PC-3 (cell line): ENCODE data around the gene TOM1L2.

Experiments used
- EZH2 ChIP-seq: fragments of 300-600 bp; sonication (generic); IDR thresholded peaks from one replicate; pipeline ENCODE4 v1.6.1; 2017; ENCODE audit warnings: antibody characterized with exemption, mild to moderate bottlenecking, low read length; ENCODE audit not compliant: unreplicated experiment
- EZH2phosphoT487 ChIP-seq: fragments of 300-600 bp; sonication (generic); IDR thresholded peaks from 2 replicates; pipeline ENCODE4 v1.6.1; 2018; ENCODE audit warnings: mild to moderate bottlenecking, antibody characterized with exemption, low read length, borderline replicate concordance
- TF ChIP-seq, protein P1 (sequence below): fragments of 300-600 bp; sonication (generic); conservative IDR thresholded peaks from 2 replicates; pipeline ENCODE4 v1.5.1; 2017; ENCODE audit warnings: antibody characterized with exemption, low read depth, mild to moderate bottlenecking, low read length

DNA sequence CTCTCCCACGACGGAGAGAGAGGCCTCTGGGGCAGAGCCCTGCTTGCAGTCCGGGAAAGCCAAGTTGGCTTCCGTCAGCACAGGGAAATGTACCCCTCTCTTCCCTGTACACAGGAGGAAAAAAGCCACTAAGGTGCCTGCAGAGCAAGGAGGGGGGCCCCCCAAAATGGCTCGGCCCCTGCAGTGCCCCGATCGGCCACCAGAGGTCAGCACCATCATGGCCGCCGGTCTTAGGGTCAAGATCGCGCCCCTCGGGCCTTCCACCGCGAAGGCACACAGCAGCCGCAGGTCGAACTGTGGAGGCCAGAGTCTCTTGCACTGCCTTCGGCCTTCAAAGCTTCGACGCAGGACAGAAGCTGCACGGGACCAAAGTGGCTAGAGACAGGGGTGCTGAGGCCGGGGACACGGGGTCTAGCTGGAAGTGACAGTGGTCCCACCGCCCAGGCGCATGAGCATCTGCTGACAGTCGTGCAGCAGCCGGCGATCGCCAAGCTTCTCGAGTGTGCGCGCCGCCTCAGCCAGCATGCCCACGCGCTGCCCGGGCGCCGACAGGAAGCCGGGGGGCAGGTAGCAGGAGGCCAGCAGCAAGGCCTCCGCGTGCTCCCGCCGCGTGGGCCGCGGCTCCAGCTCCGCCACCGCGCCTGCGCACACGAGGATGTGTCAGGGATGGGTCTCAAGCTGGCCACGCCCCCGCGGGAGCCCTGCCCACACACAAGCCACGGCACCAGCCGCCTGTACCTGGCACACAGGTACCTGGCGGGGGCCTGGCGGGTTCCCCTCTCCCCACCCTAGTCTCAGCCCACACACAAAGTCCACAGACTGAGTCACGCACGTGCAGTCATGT lies 159.8 kb downstream of the TOM1L2 start:
- TF ChIP-seq, protein P1, sequence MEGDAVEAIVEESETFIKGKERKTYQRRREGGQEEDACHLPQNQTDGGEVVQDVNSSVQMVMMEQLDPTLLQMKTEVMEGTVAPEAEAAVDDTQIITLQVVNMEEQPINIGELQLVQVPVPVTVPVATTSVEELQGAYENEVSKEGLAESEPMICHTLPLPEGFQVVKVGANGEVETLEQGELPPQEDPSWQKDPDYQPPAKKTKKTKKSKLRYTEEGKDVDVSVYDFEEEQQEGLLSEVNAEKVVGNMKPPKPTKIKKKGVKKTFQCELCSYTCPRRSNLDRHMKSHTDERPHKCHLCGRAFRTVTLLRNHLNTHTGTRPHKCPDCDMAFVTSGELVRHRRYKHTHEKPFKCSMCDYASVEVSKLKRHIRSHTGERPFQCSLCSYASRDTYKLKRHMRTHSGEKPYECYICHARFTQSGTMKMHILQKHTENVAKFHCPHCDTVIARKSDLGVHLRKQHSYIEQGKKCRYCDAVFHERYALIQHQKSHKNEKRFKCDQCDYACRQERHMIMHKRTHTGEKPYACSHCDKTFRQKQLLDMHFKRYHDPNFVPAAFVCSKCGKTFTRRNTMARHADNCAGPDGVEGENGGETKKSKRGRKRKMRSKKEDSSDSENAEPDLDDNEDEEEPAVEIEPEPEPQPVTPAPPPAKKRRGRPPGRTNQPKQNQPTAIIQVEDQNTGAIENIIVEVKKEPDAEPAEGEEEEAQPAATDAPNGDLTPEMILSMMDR = peak; percentile 99
- TF ChIP-seq EZH2 = no peak
- no peak for TF ChIP-seq EZH2phosphoT487
